HG02885 (cell line): ENCODE results near the gene HERC4.
"Not testable (repeated sequence)": the region's sequence is repeated elsewhere in the genome, so short reads cannot be mapped to it uniquely, and the experiment has no call there.

Source experiments
- ATAC-seq: cut with Tn5 transposase; IDR thresholded peaks from one replicate; pipeline ENCODE4 v1.9.1; 2021; ENCODE audit warnings: mild to moderate bottlenecking; ENCODE audit not compliant: unreplicated experiment, poor library complexity

HERC4 gene

GRCh38 chr10:67971311-67971710 is 103.8 kb downstream of the HERC4 start:
- ATAC-seq = no peak

GRCh38 chr10:67969875-67970274 is 105.2 kb downstream of the HERC4 start:
- ATAC-seq = no peak

- ATAC-seq = not testable (repeated sequence)
Measured at GRCh38 chr10:67966035-67966434, 109.0 kb downstream of the HERC4 start.

DNA sequence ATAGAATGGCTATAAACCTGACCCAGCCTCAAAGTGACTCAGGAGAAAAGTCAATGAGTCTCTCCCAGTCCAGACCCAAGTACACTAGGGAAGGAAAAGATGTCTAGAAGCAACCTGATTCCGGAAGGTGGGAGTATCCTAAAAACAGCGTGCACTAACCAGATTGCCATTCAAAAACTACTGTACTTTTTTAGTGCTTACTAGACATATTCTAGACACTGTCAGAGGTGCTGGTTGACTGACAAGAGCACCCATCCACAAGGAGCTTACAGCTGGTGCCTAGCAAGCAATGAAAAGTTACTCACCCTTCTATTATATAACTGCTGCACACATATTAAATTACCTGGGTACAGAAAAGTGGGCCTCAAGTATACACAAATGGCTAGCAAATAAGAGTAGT is 109.6 kb downstream of the HERC4 start:
- ATAC-seq = no peak

DNA sequence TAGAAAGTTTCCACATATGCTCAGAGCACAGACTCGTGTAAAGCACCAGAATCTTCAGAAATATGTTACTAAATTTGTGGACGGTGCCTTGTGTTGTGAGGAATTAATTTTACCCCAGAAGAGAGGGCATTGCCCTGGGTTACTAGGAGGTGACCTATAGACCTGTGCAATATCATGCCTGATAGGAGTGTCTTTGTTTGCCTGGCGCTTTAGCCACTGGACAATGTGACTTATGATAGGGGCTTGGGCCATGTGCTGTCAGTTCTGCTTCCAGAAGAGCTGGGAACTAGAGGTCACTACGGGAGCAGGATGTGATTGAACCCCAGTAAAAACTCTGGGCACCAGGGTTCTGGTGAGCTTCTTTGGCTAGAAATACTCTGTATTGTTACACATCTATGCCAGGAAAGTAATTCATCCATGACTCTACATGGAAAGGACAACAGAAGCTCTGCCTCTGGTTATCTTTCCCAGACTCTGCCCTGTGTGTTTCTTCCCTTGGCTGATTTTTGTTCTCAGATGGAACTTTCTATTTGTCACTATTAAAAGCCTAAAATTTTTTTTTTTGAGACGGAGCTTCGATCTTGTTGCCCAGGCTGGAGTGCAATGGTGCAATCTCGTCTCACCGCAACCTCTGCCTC is 115.1 kb downstream of the HERC4 start:
- ATAC-seq = no peak

GRCh38 chr10:67955614-67956013 is 119.5 kb downstream of the HERC4 start:
- ATAC-seq = no peak

DNA sequence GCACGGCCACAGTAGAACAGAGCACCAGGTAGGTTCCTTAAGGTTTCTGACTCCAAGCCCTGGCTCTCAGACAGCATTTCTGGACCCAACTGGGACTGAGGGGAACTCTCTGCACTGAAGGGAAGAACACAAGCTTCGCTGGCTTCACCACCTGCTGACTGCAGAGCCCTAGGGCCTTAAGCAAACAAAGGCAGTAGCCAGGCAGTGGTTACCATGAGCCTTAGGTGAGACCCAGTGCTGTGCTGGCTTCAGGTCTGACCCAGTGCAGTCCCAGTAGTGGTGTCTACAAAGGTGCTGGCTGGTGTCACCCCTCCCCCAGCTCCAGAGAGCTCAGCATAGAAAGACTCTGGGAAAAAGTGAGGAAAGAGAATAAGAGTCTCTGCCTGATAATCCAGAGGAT is 131.2 kb downstream of the HERC4 start:
- ATAC-seq = no peak

GRCh38 chr10:67936416-67936815 is 138.7 kb downstream of the HERC4 start:
- ATAC-seq = no peak

- no peak for ATAC-seq
Measured at GRCh38 chr10:67935223-67935622, 139.9 kb downstream of the HERC4 start.

GRCh38 chr10:67934336-67934735 is 140.7 kb downstream of the HERC4 start:
- ATAC-seq = no peak

DNA sequence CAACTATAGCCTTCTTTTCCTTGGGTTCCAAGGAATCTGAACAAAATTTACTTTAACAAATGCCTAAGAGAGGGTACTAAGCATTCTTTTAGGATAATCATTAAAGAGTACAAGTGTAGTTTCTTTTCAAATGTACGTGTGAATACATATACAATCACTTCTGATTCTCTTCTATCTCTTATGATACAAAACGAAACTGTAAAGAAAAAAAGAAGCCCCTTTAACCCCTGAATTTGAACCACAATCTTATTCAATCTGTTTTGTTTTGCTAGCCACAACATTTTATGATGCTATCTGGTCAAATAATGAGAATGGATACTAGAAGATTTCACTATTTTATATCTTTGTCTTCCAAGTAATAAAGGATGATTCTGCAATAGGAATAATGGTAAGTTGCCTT is 141.9 kb downstream of the HERC4 start:
- no peak for ATAC-seq

- no peak for ATAC-seq
Measured at GRCh38 chr10:67926951-67927350, 148.1 kb downstream of the HERC4 start.

DNA sequence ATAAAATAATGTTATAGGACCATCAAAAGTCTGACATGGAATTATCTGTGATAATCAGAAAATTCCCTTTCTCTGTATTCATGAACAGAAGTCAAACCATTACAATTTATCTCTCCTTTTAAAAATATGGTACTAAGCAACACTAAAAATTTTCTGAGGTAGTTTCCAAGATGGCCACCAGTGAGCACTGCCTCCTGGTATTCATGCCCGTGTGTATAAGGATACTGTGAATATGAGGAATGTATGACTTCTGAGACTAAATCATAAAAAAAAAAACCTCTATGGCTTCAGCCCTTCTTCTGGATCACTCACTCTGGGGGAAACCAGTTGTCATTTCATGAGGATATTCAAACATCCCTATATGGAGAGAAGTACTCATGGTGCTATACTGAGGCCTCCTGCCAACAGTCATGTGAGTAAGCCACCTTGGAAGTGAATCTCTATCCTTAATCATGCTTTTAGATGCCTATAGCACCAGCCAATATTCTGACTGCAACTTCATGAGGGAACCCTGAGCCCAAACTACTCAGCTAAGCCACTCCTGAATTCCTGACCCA is 149.6 kb downstream of the HERC4 start:
- no peak for ATAC-seq

GRCh38 chr10:67924136-67924535 is 150.9 kb downstream of the HERC4 start:
- ATAC-seq = no peak

- no peak for ATAC-seq
Measured at GRCh38 chr10:67923551-67923950, 151.5 kb downstream of the HERC4 start.

- ATAC-seq = no peak
Measured at GRCh38 chr10:67921065-67921464, 154.0 kb downstream of the HERC4 start.

DNA sequence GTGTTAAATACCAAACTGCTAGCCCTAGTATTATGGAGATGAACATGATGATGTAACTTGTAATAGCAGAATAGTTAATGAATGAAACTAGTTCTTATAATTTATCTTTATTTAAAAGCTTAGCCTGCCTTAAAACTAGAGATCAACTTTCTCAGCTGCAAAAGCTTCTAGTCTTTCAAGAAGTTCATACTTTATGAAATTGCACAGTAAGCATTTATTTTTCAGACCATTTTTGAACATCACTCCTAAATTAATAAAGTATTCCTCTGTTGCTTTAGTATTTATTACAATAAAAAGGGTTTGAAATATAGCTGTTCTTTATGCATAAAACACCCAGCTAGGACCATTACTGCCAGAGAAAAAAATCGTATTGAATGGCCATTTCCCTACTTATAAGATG is 157.4 kb downstream of the HERC4 start:
- no peak for ATAC-seq

DNA sequence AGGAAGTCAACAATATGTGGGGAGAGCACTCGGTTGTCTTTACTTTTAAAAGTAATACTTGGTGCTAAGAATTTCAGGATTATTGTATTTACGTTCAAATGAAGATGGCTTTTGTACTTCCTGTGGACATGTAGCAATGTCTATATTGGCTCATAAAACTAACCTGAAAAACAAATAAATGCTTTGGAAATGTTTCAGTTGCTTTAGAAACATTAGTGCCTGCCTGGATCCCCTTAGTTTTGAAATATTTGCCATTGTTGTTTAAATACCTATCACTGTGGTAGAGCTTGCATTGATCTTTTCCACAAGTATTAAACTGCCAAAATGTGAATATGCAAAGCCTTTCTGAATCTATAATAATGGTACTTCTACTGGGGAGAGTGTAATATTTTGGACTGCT is 157.9 kb downstream of the HERC4 start:
- ATAC-seq = no peak

DNA sequence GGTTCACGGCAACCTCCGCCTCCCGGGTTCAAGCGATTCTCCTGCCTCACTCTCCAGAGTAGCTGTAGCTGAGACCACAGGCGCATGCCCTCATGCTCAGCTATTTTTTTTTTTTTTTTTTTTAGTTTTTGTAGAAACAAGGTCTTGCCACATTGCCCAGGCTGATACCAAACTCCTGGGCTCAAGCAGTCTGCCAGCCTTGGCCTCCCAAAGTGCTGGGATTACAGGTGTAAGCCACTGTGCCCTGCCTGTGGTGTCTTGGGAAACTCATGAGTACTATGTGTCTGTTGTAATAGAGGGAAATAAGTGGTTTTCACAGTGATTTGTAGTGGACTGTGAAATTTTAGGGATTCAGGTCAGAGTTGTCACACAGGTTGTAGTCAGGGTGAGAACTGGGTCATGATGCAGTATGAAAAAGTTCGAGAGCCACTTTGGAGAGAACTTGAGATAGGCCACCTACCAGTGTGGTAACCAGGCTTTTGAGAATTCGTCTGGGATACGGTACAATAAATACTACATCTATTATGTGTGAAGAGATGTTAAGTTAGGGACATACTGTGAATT is 160.2 kb downstream of the HERC4 start:
- ATAC-seq = no peak

DNA sequence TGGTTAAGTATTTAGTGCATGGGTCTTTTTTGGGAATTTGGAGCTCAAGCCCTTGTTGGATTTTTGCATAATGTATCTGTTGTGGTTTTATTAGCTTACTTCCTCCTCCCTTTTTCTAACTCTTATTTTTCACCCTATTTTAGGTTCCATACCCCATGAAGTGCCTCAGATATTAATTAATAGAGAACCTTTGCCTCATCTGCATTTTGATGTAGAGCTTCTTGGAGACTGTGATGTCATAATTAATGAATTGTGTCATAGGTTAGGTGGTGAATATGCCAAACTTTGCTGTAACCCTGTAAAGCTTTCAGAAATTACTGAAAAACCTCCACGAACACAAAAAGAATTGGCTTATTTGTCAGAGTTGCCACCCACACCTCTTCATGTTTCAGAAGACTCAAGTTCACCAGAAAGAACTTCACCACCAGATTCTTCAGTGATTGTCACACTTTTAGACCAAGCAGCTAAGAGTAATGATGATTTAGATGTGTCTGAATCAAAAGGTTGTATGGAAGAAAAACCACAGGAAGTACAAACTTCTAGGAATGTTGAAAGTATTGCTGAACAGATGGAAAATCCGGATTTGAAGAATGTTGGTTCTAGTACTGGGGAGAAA is 162.6 kb downstream of the HERC4 start:
- ATAC-seq = no peak

GRCh38 chr10:67903581-67903980 is 171.5 kb downstream of the HERC4 start:
- no peak for ATAC-seq

DNA sequence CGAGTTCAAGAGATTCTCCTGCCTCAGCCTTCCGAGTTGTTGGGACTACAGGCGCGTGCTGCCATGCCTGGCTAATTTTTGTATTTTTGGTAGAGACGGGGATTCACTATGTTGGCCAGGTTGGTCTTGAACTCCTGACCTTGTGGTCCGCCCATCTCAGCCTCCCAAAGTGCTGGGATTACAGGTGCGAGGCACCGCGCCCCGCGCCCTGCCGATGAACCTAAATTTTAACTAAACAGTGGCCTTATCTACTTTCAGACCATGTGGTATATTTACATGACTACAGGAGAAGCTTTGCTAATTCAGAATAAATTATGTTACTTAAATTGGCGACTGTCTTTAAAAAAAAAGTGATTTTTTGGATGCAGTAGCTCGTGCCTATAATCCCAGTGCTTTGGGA is 181.4 kb downstream of the HERC4 start:
- no peak for ATAC-seq
